ENCODE results near the gene DNM2.

Gene DNM2

DNA sequence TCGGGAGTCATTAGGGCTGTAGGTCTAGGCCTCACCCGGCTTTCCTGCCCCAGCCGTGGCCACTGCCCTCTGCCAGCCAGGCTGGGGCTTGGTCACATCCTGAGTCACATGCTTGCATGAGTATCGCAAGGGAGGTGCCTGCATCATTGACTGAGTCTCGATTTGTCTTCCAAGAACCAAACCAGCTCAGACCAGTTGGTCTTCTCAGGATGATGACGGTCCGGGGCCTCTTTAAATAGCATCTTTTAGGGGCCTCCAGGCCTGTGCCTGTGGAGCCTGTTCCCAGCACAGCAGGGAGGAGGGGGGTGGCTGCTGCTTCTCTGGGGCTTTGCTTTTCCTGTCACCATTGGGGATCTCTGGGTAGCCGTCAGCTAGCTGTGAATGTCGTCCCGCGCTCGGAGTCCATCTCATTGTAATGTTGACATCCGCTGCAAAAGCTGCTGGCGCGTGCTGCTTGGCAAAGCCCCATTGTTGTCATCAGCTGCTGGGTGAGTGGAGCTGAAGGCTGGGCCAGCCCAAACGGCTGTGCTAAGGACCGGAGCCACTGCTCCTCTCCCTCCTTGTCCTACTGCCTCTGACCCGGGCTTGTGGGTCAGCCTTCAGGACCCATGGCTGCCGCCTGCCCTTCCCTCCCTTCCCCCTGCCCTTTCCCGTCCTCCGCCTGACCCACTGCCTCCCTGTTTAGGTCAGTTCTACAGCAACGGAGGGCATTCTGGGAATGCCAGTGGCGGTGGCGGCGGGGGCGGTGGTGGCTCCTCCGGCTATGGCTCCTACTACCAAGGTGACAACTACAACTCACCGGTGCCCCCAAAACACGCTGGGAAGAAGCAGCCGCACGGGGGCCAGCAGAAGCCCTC, 31.0 kb upstream of the DNM2 start:
- no peak overlapping the region for H3K27ac ChIP-seq
- peaks cover 98% of the 10 kb centered on the region for H3K36me3 ChIP-seq (ENCODE audit: insufficient read depth, low read length)
- H3K9me3 ChIP-seq (ENCODE audit: low read depth, low read length), result no peaks in the 10 kb centered on the region
- DNase-seq (ENCODE audit: low read depth, low spot score), result no peak
- no peak overlapping the region for H3K9ac ChIP-seq (ENCODE audit: insufficient read length)
- no peak for TF ChIP-seq EZH2 (IDR thresholded peaks at IDR 0.05)
- no peak for TF ChIP-seq FOXP2 (optimal IDR thresholded peaks at IDR 0.05; ENCODE audit: control extremely low read depth, extremely low read length, insufficient read depth)
- no peak for TF ChIP-seq POLR2AphosphoS5 (IDR thresholded peaks at IDR 0.05; ENCODE audit: borderline replicate concordance, low read depth, low read length)
- H3K4me3 ChIP-seq, result no peak overlapping the region

DNA sequence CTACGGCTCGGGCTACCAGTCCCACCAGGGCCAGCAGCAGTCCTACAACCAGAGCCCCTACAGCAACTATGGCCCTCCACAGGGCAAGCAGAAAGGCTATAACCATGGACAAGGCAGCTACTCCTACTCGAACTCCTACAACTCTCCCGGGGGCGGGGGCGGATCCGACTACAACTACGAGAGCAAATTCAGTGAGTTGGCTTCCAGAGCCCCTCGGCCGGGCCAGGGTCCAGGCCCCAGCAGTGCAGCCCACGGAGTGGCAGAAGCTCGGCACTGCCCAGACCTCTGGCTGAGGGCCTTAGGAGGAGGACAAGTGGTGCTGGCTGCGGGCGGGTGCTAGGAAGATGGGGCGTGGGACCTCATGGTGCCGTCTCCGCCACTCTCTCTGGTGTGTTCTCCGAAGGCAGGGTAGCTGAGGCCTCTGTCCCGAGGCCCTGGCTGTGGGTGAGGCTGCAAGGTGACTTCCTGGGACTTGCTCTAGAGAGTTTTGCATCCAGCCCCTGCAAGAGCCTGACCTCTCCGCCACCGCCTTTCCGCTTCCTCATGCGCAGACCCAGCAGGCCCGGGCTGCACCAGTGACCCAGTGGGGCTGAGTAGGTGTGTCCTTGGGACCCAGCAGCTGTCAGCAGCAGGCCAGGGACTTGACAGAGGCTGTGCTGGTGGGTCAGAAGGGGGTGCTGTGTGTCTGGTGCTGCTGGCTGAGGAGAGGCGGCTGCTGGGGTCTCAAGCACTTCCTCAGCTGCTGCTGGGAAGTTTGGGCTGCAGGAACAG, 30.2 kb upstream of the DNM2 start:
- H3K9me3 ChIP-seq (ENCODE audit: low read depth, low read length), result no peaks in the 10 kb centered on the region
- DNase-seq (ENCODE audit: low read depth, low spot score), result no peak
- no peak overlapping the region for H3K9ac ChIP-seq (ENCODE audit: insufficient read length)
- no peak overlapping the region for H3K27ac ChIP-seq
- H3K4me3 ChIP-seq, result no peak overlapping the region
- no peak for TF ChIP-seq FOXP2 (optimal IDR thresholded peaks at IDR 0.05; ENCODE audit: control extremely low read depth, extremely low read length, insufficient read depth)
- TF ChIP-seq EZH2 (IDR thresholded peaks at IDR 0.05), result no peak
- TF ChIP-seq POLR2AphosphoS5 (IDR thresholded peaks at IDR 0.05; ENCODE audit: borderline replicate concordance, low read depth, low read length), result peak; percentile 56
- peaks cover 89% of the 10 kb centered on the region for H3K36me3 ChIP-seq (ENCODE audit: insufficient read depth, low read length)

DNA sequence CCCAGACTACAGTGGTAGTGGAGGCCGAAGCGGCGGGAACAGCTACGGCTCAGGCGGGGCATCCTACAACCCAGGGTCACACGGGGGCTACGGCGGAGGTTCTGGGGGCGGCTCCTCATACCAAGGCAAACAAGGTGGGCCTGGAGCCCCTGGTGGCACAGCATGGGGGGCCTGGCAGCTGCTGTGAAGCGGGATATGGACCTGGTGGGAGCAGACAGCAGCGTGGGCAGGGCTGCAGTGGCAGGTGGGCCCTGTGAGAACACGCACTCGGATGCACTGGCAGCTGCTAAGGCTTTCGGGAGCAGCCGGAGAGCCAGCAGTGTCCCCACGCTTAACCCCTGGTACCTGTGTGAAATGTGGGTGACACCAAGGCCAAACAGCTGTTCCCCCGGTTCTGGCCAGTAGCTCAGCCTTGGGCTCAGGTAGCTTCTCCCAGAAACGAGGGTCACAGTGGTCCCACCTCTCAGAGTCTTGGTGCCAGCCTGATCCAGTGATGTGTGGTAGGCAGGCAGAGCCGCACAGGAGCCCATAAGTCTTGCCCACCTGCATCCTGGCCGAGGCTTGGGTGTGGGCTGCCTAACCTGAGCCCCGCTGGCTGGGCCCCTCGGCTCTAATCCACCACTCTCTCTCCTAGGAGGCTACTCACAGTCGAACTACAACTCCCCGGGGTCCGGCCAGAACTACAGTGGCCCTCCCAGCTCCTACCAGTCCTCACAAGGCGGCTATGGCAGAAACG, 29.2 kb upstream of the DNM2 start:
- H3K36me3 ChIP-seq (ENCODE audit: insufficient read depth, low read length), result peaks cover 79% of the 10 kb centered on the region
- H3K9me3 ChIP-seq (ENCODE audit: low read depth, low read length), result no peaks in the 10 kb centered on the region
- no peak for TF ChIP-seq FOXP2 (optimal IDR thresholded peaks at IDR 0.05; ENCODE audit: control extremely low read depth, extremely low read length, insufficient read depth)
- no peak for TF ChIP-seq EZH2 (IDR thresholded peaks at IDR 0.05)
- TF ChIP-seq POLR2AphosphoS5 (IDR thresholded peaks at IDR 0.05; ENCODE audit: borderline replicate concordance, low read depth, low read length), result no peak

DNA sequence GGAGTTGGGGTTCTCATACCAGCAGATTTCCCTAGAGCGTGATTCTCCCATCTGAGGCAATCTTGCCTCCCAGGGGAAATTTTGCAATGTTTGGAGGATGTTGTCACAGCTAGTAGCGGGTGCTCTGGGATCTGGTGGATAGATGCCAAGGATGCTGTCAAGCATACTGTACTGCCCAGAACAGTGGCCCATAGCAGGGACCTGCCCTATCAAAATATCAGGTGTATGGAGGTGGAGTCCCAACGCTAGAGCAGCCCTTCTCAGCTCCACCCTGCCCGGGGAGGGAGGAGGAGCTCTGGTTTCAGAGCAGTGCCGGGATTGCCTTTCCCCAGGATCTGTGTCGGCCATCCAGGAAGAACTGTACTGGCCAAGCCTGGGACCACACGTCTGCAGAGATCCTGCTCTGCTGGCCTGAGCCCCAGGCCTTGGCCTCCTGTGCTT, 27.5 kb upstream of the DNM2 start:
- Histone ChIP-seq H3K9ac (ENCODE audit: insufficient read length) (no peak overlapping the region), H3K9me3 (ENCODE audit: low read depth, low read length) (no peaks in the 10 kb centered on the region), H3K4me3 (no peak overlapping the region), H3K27ac (no peak overlapping the region), H3K36me3 (ENCODE audit: insufficient read depth, low read length) (peaks cover 63% of the 10 kb centered on the region)
- DNase-seq (ENCODE audit: low read depth, low spot score), result no peak
- no peak for TF ChIP-seq POLR2AphosphoS5 (IDR thresholded peaks at IDR 0.05; ENCODE audit: borderline replicate concordance, low read depth, low read length)
- TF ChIP-seq EZH2 (IDR thresholded peaks at IDR 0.05), result no peak
- no peak for TF ChIP-seq FOXP2 (optimal IDR thresholded peaks at IDR 0.05; ENCODE audit: control extremely low read depth, extremely low read length, insufficient read depth)

More for the DNA sequence above, 29.2 kb upstream of the DNM2 start:
- Histone ChIP-seq H3K4me3 (no peak overlapping the region), H3K27ac (no peak overlapping the region), H3K9ac (ENCODE audit: insufficient read length) (no peak overlapping the region)
- no peak for DNase-seq (ENCODE audit: low read depth, low spot score)

DNA sequence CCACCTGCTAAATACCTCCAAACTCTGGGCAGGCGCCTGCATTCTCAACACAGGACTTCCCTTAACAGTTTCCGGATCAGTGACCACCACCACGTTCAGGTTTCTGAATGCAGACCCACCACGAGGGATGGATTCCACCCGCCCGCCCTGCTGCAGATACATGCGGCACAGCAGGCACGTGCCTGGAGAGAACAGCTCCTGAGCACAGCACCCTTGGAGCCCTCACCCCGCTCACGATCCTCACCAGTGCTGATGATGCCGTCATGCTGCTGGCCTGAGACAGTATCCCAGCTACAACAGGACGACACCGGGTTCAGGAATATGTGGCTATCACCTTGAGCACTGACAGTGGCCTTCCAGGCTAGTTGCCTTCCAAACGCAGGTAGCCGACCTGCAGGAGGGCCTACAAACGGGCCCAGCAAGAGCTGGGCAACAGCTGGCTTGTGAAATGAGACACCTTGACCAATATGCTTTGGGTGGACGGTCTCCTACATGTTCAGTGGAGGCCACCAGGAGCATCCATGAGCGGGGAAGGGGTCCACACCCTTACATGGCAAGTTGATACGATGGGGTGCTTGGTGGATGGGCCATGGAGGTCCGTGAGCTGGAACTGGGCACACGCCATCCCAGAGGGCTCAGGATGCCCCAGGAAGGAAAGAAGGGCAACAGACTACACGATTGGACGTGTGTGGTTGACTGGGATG, 26.5 kb upstream of the DNM2 start:
- H3K4me3 ChIP-seq, result no peak overlapping the region

DNA sequence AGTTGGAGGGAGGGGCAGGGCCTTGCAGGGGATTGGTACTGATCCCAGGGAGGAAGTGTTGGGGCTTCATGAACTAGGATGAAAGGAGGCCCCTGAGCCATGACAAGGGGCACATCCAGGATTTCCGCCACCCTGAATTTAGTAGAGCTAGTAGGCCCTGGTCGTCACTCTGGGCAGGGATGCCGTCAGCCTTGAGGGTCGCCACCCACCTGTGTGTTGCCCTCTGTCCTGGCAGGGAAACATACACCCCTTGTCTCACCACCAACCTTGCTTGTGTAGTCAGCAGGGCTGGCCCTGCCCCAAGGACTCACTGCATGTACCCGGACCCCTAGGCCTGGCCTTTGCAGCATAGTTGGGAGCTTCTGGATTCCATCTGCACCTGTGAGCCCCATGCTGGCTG, 26.0 kb upstream of the DNM2 start:
- no peak for DNase-seq (ENCODE audit: low read depth, low spot score)
- Histone ChIP-seq H3K4me3 (no peak overlapping the region), H3K9ac (ENCODE audit: insufficient read length) (no peak overlapping the region), H3K27ac (no peak overlapping the region), H3K9me3 (ENCODE audit: low read depth, low read length) (no peaks in the 10 kb centered on the region), H3K36me3 (ENCODE audit: insufficient read depth, low read length) (peaks cover 49% of the 10 kb centered on the region)
- TF ChIP-seq POLR2AphosphoS5 (IDR thresholded peaks at IDR 0.05; ENCODE audit: borderline replicate concordance, low read depth, low read length), result peak; percentile 46; the same call in 1 of the 2 replicates
- no peak for TF ChIP-seq FOXP2 (optimal IDR thresholded peaks at IDR 0.05; ENCODE audit: control extremely low read depth, extremely low read length, insufficient read depth)

More for the DNA sequence above, 26.5 kb upstream of the DNM2 start:
- Histone ChIP-seq H3K27ac (no peak overlapping the region), H3K9me3 (ENCODE audit: low read depth, low read length) (no peaks in the 10 kb centered on the region), H3K9ac (ENCODE audit: insufficient read length) (no peak overlapping the region), H3K36me3 (ENCODE audit: insufficient read depth, low read length) (peaks cover 54% of the 10 kb centered on the region)
- TF ChIP-seq EZH2 (IDR thresholded peaks at IDR 0.05) (no peak), FOXP2 (optimal IDR thresholded peaks at IDR 0.05; ENCODE audit: control extremely low read depth, extremely low read length, insufficient read depth) (no peak), POLR2AphosphoS5 (IDR thresholded peaks at IDR 0.05; ENCODE audit: borderline replicate concordance, low read depth, low read length) (no peak)
- DNase-seq (ENCODE audit: low read depth, low spot score), result no peak

DNA sequence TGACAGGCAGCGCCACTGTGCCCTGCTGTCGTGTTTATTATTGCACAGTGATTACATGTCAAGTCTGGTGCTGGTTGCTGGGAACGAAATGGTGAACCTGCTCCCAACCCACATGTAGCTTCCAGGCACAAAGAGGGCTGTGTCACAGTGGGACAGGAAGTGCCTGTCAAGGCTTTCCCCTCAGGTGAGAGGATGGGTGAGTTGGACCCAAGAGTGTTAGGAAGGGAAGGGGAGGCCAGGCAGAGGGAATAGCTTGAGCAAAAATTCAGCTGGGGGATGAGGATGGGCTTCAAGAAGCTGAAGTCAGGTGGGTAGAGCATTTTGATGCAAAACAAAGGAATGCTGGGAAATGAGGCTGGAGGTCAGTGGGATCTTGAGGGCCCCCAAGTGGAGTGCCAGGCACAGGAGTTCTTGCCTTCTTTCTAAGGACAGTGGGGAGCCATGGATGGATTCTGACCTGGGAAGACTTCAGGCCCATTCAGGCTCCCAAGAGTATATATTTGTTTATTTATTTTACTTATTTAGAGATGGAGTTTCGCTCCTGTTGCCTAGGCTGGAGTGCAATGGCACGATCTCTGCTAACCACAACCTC, 25.1 kb upstream of the DNM2 start:
- H3K36me3 ChIP-seq (ENCODE audit: insufficient read depth, low read length), result peaks cover 40% of the 10 kb centered on the region
- DNase-seq (ENCODE audit: low read depth, low spot score), result no peak
- TF ChIP-seq EZH2 (IDR thresholded peaks at IDR 0.05), result no peak
- peak; percentile 45; the same call in 1 of the 2 replicates for TF ChIP-seq POLR2AphosphoS5 (IDR thresholded peaks at IDR 0.05; ENCODE audit: borderline replicate concordance, low read depth, low read length)

More for the DNA sequence above, 25.1 kb upstream of the DNM2 start:
- no peaks in the 10 kb centered on the region for H3K9me3 ChIP-seq (ENCODE audit: low read depth, low read length)
- no peak overlapping the region for H3K9ac ChIP-seq (ENCODE audit: insufficient read length)
- no peak overlapping the region for H3K27ac ChIP-seq
- H3K4me3 ChIP-seq, result no peak overlapping the region
